Measurements from ENCODE around the gene SLC46A1.

The SLC46A1 gene

GRCh38 chr17:28348979-28349378, 57.0 kb downstream of the SLC46A1 start:
- no peak for DNase-seq

DNA sequence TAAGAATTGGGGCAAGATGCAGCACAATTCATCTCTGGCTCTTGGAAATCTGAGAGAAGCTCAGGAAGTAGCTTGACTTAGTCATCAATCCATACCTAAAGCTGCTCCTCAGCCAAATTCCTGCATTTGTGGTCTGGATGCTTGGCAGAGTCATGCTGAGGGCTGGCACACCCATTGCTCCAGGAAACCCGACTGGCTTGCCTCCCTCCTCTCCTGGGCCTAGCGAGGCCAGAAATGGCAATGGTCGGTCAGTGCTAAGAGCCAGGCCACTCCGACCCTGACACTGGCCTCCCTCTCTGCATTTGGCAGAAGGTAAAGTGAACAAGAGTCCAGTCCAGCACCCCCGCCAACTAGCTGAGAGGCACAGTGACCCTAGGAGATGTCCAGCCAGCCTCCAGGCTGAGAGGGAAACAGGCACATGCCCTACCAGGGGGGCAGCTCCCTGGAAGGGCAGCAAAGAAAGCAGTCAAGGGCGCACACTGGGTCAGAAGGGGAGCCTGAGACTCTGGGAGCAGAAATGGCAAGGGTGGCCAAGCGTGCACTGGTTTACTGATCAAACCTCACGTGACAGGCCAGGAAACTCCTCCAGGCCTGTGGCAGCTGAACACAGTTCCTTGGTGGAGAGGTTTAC, 58.6 kb downstream of the SLC46A1 start:
- no peak for DNase-seq

DNA sequence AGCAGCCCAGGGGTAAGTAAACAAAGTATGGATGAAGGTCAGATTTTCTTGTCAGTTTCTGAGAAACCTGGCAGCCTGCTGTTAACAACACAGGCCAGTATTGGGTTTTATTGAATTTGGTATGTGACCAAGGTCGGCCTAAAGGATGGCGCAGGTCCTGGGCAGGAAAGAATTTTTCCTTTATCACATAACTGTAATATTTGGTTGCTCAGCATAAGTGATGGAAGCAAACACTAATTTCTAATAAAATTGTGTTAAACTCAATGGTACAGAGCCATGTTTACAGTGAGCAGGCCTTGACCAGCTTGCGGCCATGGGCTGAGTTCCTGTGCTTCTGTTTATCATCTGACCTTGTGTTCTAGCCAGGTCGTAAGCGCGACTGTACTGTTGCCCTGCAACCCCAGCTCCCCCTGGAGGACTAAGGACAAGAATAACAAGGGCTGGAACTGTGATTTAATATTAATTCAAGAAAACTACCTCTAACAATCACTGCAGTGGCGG, 59.2 kb downstream of the SLC46A1 start:
- DNase-seq: no peak

GRCh38 chr17:28346199-28346580, 59.8 kb downstream of the SLC46A1 start:
- DNase-seq: no peak

- DNase-seq: no peak
These were observed 60.4 kb downstream of the SLC46A1 start for GRCh38 chr17:28345419-28346198.
